ENCODE data around the gene CFAP46.

Gene CFAP46

DNA sequence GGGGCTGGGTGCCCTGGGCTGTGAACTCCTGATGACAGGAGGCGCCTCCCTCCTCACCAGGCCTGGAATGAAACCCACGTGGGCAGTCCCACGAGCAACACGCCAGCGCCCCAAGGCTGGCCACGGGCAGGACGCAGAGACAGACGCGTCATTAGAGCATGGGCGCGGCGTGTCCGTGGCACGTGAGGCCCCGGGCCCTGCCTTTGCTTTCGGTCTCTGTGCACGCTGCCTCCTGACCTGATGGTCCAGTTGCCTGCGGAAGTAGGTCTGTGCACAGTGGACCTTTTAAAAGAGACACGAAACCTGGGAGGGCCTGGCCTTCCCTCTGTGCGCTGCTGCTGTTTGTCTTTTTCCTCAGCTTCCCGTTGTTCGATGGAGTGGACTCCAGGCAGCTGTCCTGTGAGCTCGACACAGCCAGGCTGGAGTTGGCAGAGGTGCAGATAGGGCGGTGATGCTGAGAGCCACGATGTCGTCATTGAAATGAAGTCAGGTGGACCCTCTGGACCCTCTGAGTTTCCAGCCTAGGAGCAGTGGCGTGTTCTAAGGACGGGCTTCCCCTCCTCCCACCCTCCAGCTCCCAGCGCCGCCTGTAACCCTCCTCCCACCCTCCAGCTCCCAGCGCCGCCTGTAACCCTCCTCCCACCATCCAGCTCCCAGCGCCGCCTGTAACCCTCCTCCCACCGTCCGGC is 40.1 kb upstream of the CFAP46 start:
- TF ChIP-seq, protein P1, sequence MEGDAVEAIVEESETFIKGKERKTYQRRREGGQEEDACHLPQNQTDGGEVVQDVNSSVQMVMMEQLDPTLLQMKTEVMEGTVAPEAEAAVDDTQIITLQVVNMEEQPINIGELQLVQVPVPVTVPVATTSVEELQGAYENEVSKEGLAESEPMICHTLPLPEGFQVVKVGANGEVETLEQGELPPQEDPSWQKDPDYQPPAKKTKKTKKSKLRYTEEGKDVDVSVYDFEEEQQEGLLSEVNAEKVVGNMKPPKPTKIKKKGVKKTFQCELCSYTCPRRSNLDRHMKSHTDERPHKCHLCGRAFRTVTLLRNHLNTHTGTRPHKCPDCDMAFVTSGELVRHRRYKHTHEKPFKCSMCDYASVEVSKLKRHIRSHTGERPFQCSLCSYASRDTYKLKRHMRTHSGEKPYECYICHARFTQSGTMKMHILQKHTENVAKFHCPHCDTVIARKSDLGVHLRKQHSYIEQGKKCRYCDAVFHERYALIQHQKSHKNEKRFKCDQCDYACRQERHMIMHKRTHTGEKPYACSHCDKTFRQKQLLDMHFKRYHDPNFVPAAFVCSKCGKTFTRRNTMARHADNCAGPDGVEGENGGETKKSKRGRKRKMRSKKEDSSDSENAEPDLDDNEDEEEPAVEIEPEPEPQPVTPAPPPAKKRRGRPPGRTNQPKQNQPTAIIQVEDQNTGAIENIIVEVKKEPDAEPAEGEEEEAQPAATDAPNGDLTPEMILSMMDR (IDR thresholded peaks at IDR 0.05): no peak

DNA sequence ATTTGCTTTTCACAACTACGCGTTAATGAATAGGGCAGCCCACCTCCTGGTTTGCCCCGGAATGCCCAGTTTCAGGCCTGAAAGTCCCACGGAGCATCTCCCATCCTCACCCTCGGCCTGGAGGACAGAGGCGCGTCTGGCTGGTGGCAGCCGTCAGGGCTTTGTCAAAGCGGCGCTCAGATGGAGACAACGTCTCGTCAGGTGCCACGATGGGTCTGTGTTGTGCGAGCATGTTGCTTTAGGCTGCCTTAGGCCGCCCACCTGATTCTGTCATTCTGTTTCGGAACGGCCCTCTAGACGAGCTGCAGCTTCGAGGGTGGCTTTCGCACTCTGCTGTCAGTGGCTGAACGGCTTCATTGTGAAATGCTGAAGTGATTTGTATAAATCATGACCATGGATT is 39.4 kb upstream of the CFAP46 start:
- TF ChIP-seq, protein P1 (IDR thresholded peaks at IDR 0.05): no peak

DNA sequence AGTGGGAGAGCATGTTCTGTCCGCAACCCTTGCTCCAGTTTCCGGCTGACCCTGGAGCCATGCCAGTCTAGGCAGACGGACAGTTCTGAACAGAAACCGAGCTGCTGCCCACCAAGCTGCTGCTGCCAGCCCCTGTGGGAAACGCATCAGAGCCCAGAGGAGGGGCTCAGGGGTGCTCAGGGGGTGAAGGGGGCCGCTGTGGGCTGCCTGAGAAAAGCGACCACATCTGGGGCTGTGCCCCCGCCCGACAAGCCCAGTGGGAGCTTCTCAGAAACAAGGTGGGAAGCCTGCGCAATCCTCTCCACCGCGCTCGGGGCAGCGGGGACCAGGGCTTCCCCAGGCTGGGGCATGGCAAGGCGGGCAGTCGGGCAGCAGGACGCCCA is 38.8 kb upstream of the CFAP46 start:
- TF ChIP-seq, protein P1 (IDR thresholded peaks at IDR 0.05): no peak

DNA sequence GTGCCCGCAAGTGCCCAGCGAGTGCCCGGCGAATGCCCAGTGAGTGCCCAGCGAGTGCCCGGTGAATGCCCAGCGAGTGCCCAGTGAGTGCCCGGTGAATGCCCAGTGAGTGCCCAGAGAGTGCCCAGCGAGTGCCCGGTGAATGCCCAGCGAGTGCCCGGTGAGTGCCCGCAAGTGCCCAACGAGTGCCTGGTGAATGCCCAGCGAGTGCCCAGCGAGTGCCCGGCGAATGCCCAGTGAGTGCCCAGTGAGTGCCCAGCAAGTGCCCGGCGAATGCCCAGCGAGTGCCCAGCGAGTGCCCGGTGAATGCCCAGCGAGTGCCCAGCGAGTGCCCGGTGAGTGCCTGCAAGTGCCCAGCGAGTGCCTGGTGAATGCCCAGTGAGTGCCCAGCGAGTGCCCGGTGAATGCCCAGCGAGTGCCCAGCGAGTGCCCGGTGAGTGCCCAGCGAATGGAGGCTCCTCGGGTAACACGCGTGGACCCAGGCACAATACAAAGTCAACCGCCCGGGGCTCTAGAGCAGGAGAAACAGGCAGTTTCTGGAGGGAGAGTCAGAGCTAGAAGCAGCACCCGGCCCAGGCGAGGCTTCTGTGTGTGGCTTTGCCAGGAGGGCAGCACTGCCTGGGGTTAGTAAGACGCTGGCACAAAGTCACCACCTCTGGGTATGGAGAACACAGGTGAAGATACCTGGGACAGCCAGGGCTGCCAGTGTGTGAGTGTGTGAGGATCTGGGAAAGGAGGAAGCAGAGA is 38.2 kb upstream of the CFAP46 start:
- TF ChIP-seq, protein P1 (IDR thresholded peaks at IDR 0.05): no peak

DNA sequence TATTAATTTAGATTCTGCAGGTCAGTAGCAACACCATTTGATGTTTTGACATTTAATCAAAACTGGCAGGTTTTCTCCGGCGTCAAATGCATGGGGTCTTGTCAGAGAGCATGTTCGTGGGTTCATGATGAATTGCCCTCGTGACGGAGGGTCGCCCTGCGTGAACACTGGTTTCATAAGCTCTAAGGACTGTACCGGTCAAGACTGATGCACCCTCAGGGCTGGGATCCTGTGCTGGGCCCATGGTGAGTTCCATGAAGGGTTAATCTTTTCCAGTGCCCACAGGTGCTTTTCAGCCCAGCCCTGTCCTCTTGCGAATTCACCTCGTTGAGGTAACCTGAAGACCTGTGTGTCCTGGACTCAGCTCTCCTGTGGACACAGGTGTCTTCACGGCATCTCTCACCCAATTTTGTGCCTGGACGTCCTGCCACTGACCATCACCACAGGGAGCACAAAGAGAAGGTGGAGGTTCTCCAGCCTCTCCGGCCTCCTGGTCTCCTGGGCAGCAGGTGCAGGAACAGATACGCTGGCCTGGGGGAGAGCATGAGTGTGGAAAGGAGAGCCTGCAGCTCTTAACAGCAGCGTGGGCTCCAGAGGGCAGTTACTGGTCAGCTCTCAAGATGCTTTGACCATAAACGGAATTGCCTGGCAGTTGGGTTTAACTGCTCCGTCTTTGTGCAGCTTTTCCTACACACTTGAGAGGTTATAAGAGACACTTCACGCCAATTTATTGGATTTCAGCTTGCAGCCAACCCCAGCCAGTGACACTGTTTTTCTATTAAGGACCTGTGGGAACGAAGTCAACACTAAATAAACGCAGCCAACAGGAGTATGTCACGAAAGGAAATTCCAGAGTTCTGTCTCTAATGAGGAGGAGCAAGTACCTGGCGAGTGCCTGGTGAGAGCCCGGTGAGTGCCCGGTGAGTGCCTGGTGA is 37.4 kb upstream of the CFAP46 start:
- TF ChIP-seq, protein P1 (IDR thresholded peaks at IDR 0.05): no peak

DNA sequence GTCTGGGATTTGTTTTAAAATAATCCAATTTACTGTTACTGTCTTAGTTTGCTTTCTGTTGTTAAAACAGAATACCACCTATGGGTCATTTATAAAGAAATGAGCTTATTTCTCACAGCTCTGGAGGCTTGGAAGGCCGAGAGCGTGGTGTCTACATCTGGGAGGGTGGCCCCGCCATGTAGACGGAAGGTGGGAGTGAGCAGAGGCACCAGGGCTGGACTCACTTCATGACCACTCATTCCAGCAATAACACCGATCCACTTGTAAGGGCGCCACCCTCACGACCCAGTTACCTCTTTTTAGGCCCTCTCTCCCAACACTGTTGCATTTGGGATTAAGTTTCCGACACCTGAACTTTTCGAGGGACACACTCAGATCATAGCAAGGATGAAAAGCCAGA is 36.2 kb upstream of the CFAP46 start:
- TF ChIP-seq, protein P1 (IDR thresholded peaks at IDR 0.05): no peak

DNA sequence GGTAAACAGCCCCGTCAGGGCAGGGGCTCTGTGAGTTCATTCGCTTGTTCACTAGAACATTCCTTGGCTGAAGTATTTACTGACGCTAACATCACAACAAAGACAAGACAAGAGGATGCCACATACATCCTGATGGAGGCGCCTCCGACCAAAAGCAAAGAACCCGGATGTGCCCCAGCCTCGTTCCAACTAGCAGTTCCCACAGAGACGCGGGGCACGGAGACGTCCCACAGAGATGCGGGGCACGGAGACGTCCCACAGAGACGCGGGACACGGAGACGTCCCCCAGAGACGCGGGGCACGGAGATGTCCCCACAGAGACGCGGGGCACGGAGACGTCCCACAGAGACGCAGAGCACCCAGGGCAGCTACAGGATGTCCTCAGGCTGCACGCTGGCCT is 35.4 kb upstream of the CFAP46 start:
- TF ChIP-seq, protein P1 (IDR thresholded peaks at IDR 0.05): no peak

All from LNCAP (cell line).